NB4 (cell line): ENCODE measurements around the gene KERA.

Experiments used
- CTCF ChIP-seq: IDR thresholded peaks from one replicate; pipeline ENCODE4 v1.5.1; 2012; ENCODE audit warnings: low read depth, low read length
- MYC ChIP-seq: IDR thresholded peaks from 2 replicates; pipeline ENCODE4 v1.6.1; 2011; ENCODE audit warnings: low read depth, low read length
- POLR2A ChIP-seq: IDR thresholded peaks from 2 replicates; pipeline ENCODE4 v1.6.1; 2011; ENCODE audit warnings: mild to moderate bottlenecking; ENCODE audit not compliant: insufficient read length; ENCODE audit errors: extremely low read depth

- no peak for TF ChIP-seq CTCF
- no peak for TF ChIP-seq POLR2A
- no peak for TF ChIP-seq MYC
Measured at GRCh38 chr12:91023326-91024004, 34.4 kb downstream of the KERA start.
